SK-N-SH treated with all-trans-retinoic acid at 6 μM for 48 hours (cell line): ENCODE results near the gene ASAP2.

Experiments
- OSR1 ChIP-seq: fragments of 250-450 bp; sonication (Bioruptor Pico); IDR thresholded peaks from 2 replicates; pipeline ENCODE4 v1.8.0; 2022; ENCODE audit warnings: moderate library complexity, mild to moderate bottlenecking, inconsistent platforms
- PPARA ChIP-seq: fragments of 250-450 bp; sonication (Bioruptor Pico); IDR thresholded peaks from 2 replicates; pipeline ENCODE4 v1.5.0; 2020; ENCODE audit warnings: mild to moderate bottlenecking, borderline replicate concordance

- no peak for TF ChIP-seq PPARA
- TF ChIP-seq OSR1 = no peak
Measured at GRCh38 chr2:9355716-9356115, 149.1 kb downstream of the ASAP2 start.
